Parathyroid adenoma (tissue), 2 donors: Measurements from ENCODE around the gene PHF14.
A peak's percentile ranks its signal among the peaks of the same experiment; 100 is the strongest.

Experiments used
- H2AFZ ChIP-seq: fragments of 300-600 bp; sonication (generic); one replicate; pipeline ENCODE4 v1.7.0; 2017; ENCODE audit warnings: antibody characterized with exemption, mild to moderate bottlenecking
- H3K27ac ChIP-seq: fragments of 300-600 bp; sonication (generic); one replicate; pipeline ENCODE4 v1.7.0; 2017
- H3K27me3 ChIP-seq: fragments of 300-600 bp; sonication (generic); one replicate; pipeline ENCODE4 v1.7.0; 2017; ENCODE audit warnings: low read length; ENCODE audit not compliant: control insufficient read depth, insufficient read depth
- H3K36me3 ChIP-seq: fragments of 300-600 bp; sonication (generic); one replicate; pipeline ENCODE4 v1.7.0; 2017; ENCODE audit warnings: low read length; ENCODE audit not compliant: control insufficient read depth, insufficient read depth
- H3K4me1 ChIP-seq: fragments of 300-600 bp; sonication (generic); one replicate; pipeline ENCODE4 v1.7.0; 2017; ENCODE audit warnings: control low read depth
- H3K4me2 ChIP-seq: fragments of 300-600 bp; sonication (generic); one replicate; pipeline ENCODE4 v1.7.0; 2017; ENCODE audit warnings: low read length
- H3K4me3 ChIP-seq: fragments of 300-600 bp; sonication (generic); one replicate; pipeline ENCODE4 v1.7.0; 2017; ENCODE audit warnings: low read depth, low read length
- H3K79me2 ChIP-seq: fragments of 300-600 bp; sonication (generic); one replicate; pipeline ENCODE4 v1.7.0; 2017; ENCODE audit warnings: control low read depth
- H3K9ac ChIP-seq: fragments of 300-600 bp; sonication (generic); one replicate; pipeline ENCODE4 v1.7.0; 2017; ENCODE audit warnings: mild to moderate bottlenecking
- H3K9me3 ChIP-seq: fragments of 300-600 bp; sonication (generic); one replicate; pipeline ENCODE4 v1.7.0; 2017; ENCODE audit warnings: low read length; ENCODE audit not compliant: control insufficient read depth
- CTCF ChIP-seq: fragments of 300-600 bp; sonication (generic); IDR thresholded peaks from one replicate; pipeline ENCODE4 v1.7.0; 2017; ENCODE audit warnings: antibody characterized with exemption, mild to moderate bottlenecking
- donor health status: primary hyperparathyroidism.

The PHF14 gene

GRCh38 chr7:11203683-11204082 is 230.0 kb downstream of the PHF14 start:
- H3K9me3 ChIP-seq = no peaks in the 10 kb centered on the region
- H3K4me2 ChIP-seq = no peak overlapping the region
- no peaks in the 10 kb centered on the region for H3K36me3 ChIP-seq
- H3K27me3 ChIP-seq = no peaks in the 10 kb centered on the region
- peaks cover 8% of the 10 kb centered on the region for H3K4me1 ChIP-seq
- no peak overlapping the region for H3K9ac ChIP-seq
- no peaks in the 10 kb centered on the region for H3K79me2 ChIP-seq
- H3K4me3 ChIP-seq = no peak overlapping the region
- TF ChIP-seq CTCF = no peak
- no peak overlapping the region for H2AFZ ChIP-seq
- no peak overlapping the region for H3K27ac ChIP-seq

GRCh38 chr7:11206177-11206899 is 232.7 kb downstream of the PHF14 start:
- H3K27ac ChIP-seq = no peak overlapping the region
- peak overlapping the region; percentile 39 for H2AFZ ChIP-seq
- H3K4me1 ChIP-seq = peaks cover 8% of the 10 kb centered on the region
- no peaks in the 10 kb centered on the region for H3K79me2 ChIP-seq
- no peak for TF ChIP-seq CTCF
- no peak overlapping the region for H3K4me3 ChIP-seq
- no peak overlapping the region for H3K9ac ChIP-seq
- H3K36me3 ChIP-seq = no peaks in the 10 kb centered on the region
- H3K27me3 ChIP-seq = no peaks in the 10 kb centered on the region
- H3K4me2 ChIP-seq = no peak overlapping the region
- H3K9me3 ChIP-seq = no peaks in the 10 kb centered on the region

GRCh38 chr7:11207565-11207964 is 233.9 kb downstream of the PHF14 start:
- Histone ChIP-seq H2AFZ (peak overlapping the region; percentile 35), H3K4me2 (no peak overlapping the region), H3K27ac (no peak overlapping the region), H3K9ac (no peak overlapping the region), H3K4me1 (peaks cover 11% of the 10 kb centered on the region), H3K79me2 (no peaks in the 10 kb centered on the region), H3K4me3 (no peak overlapping the region), H3K27me3 (no peaks in the 10 kb centered on the region), H3K9me3 (no peaks in the 10 kb centered on the region), H3K36me3 (no peaks in the 10 kb centered on the region)
- peak; percentile 16 for TF ChIP-seq CTCF

GRCh38 chr7:11208883-11209465 is 235.3 kb downstream of the PHF14 start:
- Histone ChIP-seq H3K79me2 (no peaks in the 10 kb centered on the region), H3K4me1 (peaks cover 22% of the 10 kb centered on the region), H3K4me2 (no peak overlapping the region), H3K27ac (no peak overlapping the region), H3K4me3 (no peak overlapping the region), H3K9ac (no peak overlapping the region), H3K27me3 (no peaks in the 10 kb centered on the region), H3K9me3 (no peaks in the 10 kb centered on the region), H3K36me3 (no peaks in the 10 kb centered on the region), H2AFZ (peak overlapping the region; percentile 48)
- TF ChIP-seq CTCF = no peak

- H3K4me2 ChIP-seq = no peak overlapping the region
- no peak overlapping the region for H3K9ac ChIP-seq
- H3K27ac ChIP-seq = no peak overlapping the region
- H2AFZ ChIP-seq = no peak overlapping the region
- no peaks in the 10 kb centered on the region for H3K27me3 ChIP-seq
- no peaks in the 10 kb centered on the region for H3K9me3 ChIP-seq
- no peak overlapping the region for H3K4me3 ChIP-seq
- peaks cover 22% of the 10 kb centered on the region for H3K4me1 ChIP-seq
- TF ChIP-seq CTCF = no peak
- H3K79me2 ChIP-seq = no peaks in the 10 kb centered on the region
- no peaks in the 10 kb centered on the region for H3K36me3 ChIP-seq
Observed at GRCh38 chr7:11210374-11210773, 236.7 kb downstream of the PHF14 start.
